CD4-positive, CD25-positive, alpha-beta regulatory T cell (primary cell): ENCODE measurements around the gene SLIT2. TPM values are rescaled to one million over a fixed set of nuclear protein-coding genes. Genes with fewer than 3 reads are reported as not detected.

Experiments
- ATAC-seq, 2 donors: fragments of 150-1000 bp; cut with Tn5 transposase; one replicate each; pipeline ENCODE4 v1.10.0; 2021; ENCODE audit warnings: low read depth in 2 of 2, moderate number of reproducible peaks in 2 of 2, moderate library complexity in 1 of 2
- DNase-seq, 3 donors: peaks; one replicate each; pipeline versions ENCODE4 v3.0.0 to v3.0.0-alpha.2; 2012 to 2022; ENCODE audit warnings: mixed read lengths in 1 of 3
- H3K27ac ChIP-seq: one replicate; pipeline ENCODE4 v1.7.0; 2013; ENCODE audit warnings: mild to moderate bottlenecking, low read length; ENCODE audit not compliant: insufficient read depth, poor library complexity, severe bottlenecking
- H3K27me3 ChIP-seq: one replicate; pipeline ENCODE4 v1.7.0; 2013; ENCODE audit warnings: low read length; ENCODE audit not compliant: control insufficient read depth, insufficient read depth
- H3K36me3 ChIP-seq: one replicate; pipeline ENCODE4 v1.7.0; 2013; ENCODE audit warnings: mild to moderate bottlenecking, low read length, moderate library complexity; ENCODE audit not compliant: control insufficient read depth, insufficient read depth
- H3K4me1 ChIP-seq: 2 replicates; pipeline ENCODE4 v1.7.0; 2013; ENCODE audit warnings: mild to moderate bottlenecking, low read length; ENCODE audit not compliant: insufficient read depth, control insufficient read depth, poor library complexity, severe bottlenecking
- H3K4me3 ChIP-seq: one replicate; pipeline ENCODE4 v1.7.0; 2013; ENCODE audit warnings: low read depth, mild to moderate bottlenecking, low read length, moderate library complexity
- H3K9me3 ChIP-seq, 2 experiments: 1 replicate in 1 of 2; 2 replicates in 1 of 2; pipeline ENCODE4 v1.7.0; 2013; ENCODE audit warnings: low read length in 2 of 2, mild to moderate bottlenecking in 1 of 2, moderate library complexity in 1 of 2; ENCODE audit not compliant: control insufficient read depth in 2 of 2
- H3K27ac Mint-ChIP-seq, 3 donors: one replicate each; pipeline ENCODE4 v1.8.0; 2020 to 2022; ENCODE audit warnings: mild to moderate bottlenecking in 3 of 3, mixed read lengths in 3 of 3, moderate library complexity in 2 of 3
- H3K27me3 Mint-ChIP-seq: one replicate; pipeline ENCODE4 v1.8.0; 2022; ENCODE audit warnings: mild to moderate bottlenecking, mixed read lengths
- H3K36me3 Mint-ChIP-seq: one replicate; pipeline ENCODE4 v1.8.0; 2020; ENCODE audit warnings: mixed read lengths
- H3K4me1 Mint-ChIP-seq, 4 donors: one replicate each; pipeline ENCODE4 v1.8.0; 2020 to 2022; ENCODE audit warnings: mixed read lengths in 4 of 4, mild to moderate bottlenecking in 1 of 4
- H3K4me3 Mint-ChIP-seq, 4 donors: one replicate each; pipeline ENCODE4 v1.8.0; 2020 to 2022; ENCODE audit warnings: mild to moderate bottlenecking in 4 of 4, mixed read lengths in 4 of 4, moderate library complexity in 3 of 4
- H3K9me3 Mint-ChIP-seq, 7 donors: one replicate each; pipeline ENCODE4 v1.8.0; 2020 to 2022; ENCODE audit warnings: mixed read lengths in 7 of 7, mild to moderate bottlenecking in 3 of 7, moderate library complexity in 2 of 7
- polyA plus RNA-seq, 4 donors: library from polyadenylated mRNA; unstranded; fragments of 300-500 nt; fragmentation: Illumina TruSeq; gene quantifications; one replicate each; pipeline ENCODE4 v1.2.3, GENCODE V29; 2021
- total RNA-seq: library from RNA; stranded (reverse); gene quantifications from one replicate; pipeline ENCODE4 v1.2.3, GENCODE V29; 2022

The SLIT2 gene
- total and polyA plus RNA-seq, 5 donors from 2014 or later = not detected

GRCh38 chr4:20292739-20293138 is 41.0 kb downstream of the SLIT2 start:
- Mint-ChIP-seq H3K36me3 (no peaks in the 10 kb centered on the region), H3K9me3 (peaks cover 0 to 23% (median 2%) of the 10 kb centered on the region in 7 donors), H3K4me1 (no peaks in the 10 kb centered on the region), H3K4me3 (no peak overlapping the region), H3K27me3 (no peaks in the 10 kb centered on the region), H3K27ac (no peak overlapping the region)
- no peaks in the 10 kb centered on the region for H3K36me3 ChIP-seq
- H3K4me3 ChIP-seq = no peak overlapping the region
- no peaks in the 10 kb centered on the region for H3K9me3 ChIP-seq
- no peak overlapping the region for H3K27ac ChIP-seq
- H3K27me3 ChIP-seq = no peaks in the 10 kb centered on the region
- H3K4me1 ChIP-seq = no peaks in the 10 kb centered on the region
- ATAC-seq = no peak
- DNase-seq = no peak

GRCh38 chr4:20297261-20297660 is 45.6 kb downstream of the SLIT2 start:
- no peak for ATAC-seq
- no peak overlapping the region for H3K4me3 ChIP-seq
- no peaks in the 10 kb centered on the region for H3K36me3 ChIP-seq
- Mint-ChIP-seq H3K36me3 (no peaks in the 10 kb centered on the region), H3K4me3 (no peak overlapping the region), H3K27ac (no peak overlapping the region), H3K27me3 (no peaks in the 10 kb centered on the region), H3K9me3 (peaks cover 0 to 22% (median 3%) of the 10 kb centered on the region in 7 donors), H3K4me1 (no peaks in the 10 kb centered on the region)
- H3K9me3 ChIP-seq = no peaks in the 10 kb centered on the region
- H3K4me1 ChIP-seq = no peaks in the 10 kb centered on the region
- DNase-seq = no peak
- no peaks in the 10 kb centered on the region for H3K27me3 ChIP-seq
- H3K27ac ChIP-seq = no peak overlapping the region

- Histone ChIP-seq H3K9me3 (no peaks in the 10 kb centered on the region), H3K27me3 (no peaks in the 10 kb centered on the region), H3K4me3 (no peak overlapping the region), H3K4me1 (no peaks in the 10 kb centered on the region), H3K27ac (no peak overlapping the region), H3K36me3 (no peaks in the 10 kb centered on the region)
- Mint-ChIP-seq H3K4me3 (no peak overlapping the region), H3K36me3 (no peaks in the 10 kb centered on the region), H3K9me3 (peaks cover 0 to 22% (median 4%) of the 10 kb centered on the region in 7 donors), H3K27me3 (no peaks in the 10 kb centered on the region), H3K27ac (no peak overlapping the region), H3K4me1 (no peaks in the 10 kb centered on the region)
- no peak for ATAC-seq
- no peak for DNase-seq
Measured at GRCh38 chr4:20297783-20298182, 46.1 kb downstream of the SLIT2 start.

GRCh38 chr4:20298455-20298854 is 46.8 kb downstream of the SLIT2 start:
- Mint-ChIP-seq H3K4me1 (no peaks in the 10 kb centered on the region), H3K27me3 (no peaks in the 10 kb centered on the region), H3K9me3 (peaks cover 0 to 17% (median 1%) of the 10 kb centered on the region in 7 donors), H3K27ac (no peak overlapping the region), H3K36me3 (no peaks in the 10 kb centered on the region), H3K4me3 (no peak overlapping the region)
- Histone ChIP-seq H3K27me3 (no peaks in the 10 kb centered on the region), H3K27ac (no peak overlapping the region), H3K9me3 (no peaks in the 10 kb centered on the region), H3K4me3 (no peak overlapping the region), H3K36me3 (no peaks in the 10 kb centered on the region), H3K4me1 (no peaks in the 10 kb centered on the region)
- DNase-seq = no peak
- no peak for ATAC-seq

GRCh38 chr4:20298986-20299385 is 47.3 kb downstream of the SLIT2 start:
- no peak overlapping the region for H3K4me3 Mint-ChIP-seq
- peaks cover 0 to 18% (median 2%) of the 10 kb centered on the region in 7 donors for H3K9me3 Mint-ChIP-seq
- H3K9me3 ChIP-seq = no peaks in the 10 kb centered on the region
- DNase-seq (no peak), ATAC-seq (no peak)
- H3K4me1 Mint-ChIP-seq = no peaks in the 10 kb centered on the region
- no peak overlapping the region for H3K4me3 ChIP-seq
- no peaks in the 10 kb centered on the region for H3K36me3 Mint-ChIP-seq
- H3K36me3 ChIP-seq = no peaks in the 10 kb centered on the region
- H3K27ac ChIP-seq = no peak overlapping the region
- H3K4me1 ChIP-seq = no peaks in the 10 kb centered on the region
- no peak overlapping the region for H3K27ac Mint-ChIP-seq
- no peaks in the 10 kb centered on the region for H3K27me3 ChIP-seq
- no peaks in the 10 kb centered on the region for H3K27me3 Mint-ChIP-seq

- Mint-ChIP-seq H3K9me3 (peaks cover 0 to 18% (median 4%) of the 10 kb centered on the region in 7 donors), H3K27ac (no peak overlapping the region), H3K27me3 (no peaks in the 10 kb centered on the region), H3K36me3 (no peaks in the 10 kb centered on the region), H3K4me3 (no peak overlapping the region), H3K4me1 (no peaks in the 10 kb centered on the region)
- DNase-seq (no peak), ATAC-seq (no peak)
- no peak overlapping the region for H3K4me3 ChIP-seq
- no peaks in the 10 kb centered on the region for H3K27me3 ChIP-seq
- H3K9me3 ChIP-seq = no peaks in the 10 kb centered on the region
- H3K4me1 ChIP-seq = no peaks in the 10 kb centered on the region
- no peaks in the 10 kb centered on the region for H3K36me3 ChIP-seq
- no peak overlapping the region for H3K27ac ChIP-seq
Measured at GRCh38 chr4:20299515-20299914, 47.8 kb downstream of the SLIT2 start.

GRCh38 chr4:20301161-20301560 is 49.5 kb downstream of the SLIT2 start:
- no peaks in the 10 kb centered on the region for H3K36me3 Mint-ChIP-seq

More at GRCh38 chr4:20301161-20301560, 49.5 kb downstream of the SLIT2 start:
- no peaks in the 10 kb centered on the region for H3K4me1 ChIP-seq
- ATAC-seq = no peak
- H3K9me3 ChIP-seq = no peaks in the 10 kb centered on the region
- no peak overlapping the region for H3K4me3 ChIP-seq
- no peaks in the 10 kb centered on the region for H3K27me3 ChIP-seq
- Mint-ChIP-seq H3K27ac (no peak overlapping the region), H3K4me3 (no peak overlapping the region), H3K27me3 (no peaks in the 10 kb centered on the region), H3K4me1 (no peaks in the 10 kb centered on the region), H3K9me3 (peaks cover 0 to 18% (median 4%) of the 10 kb centered on the region in 7 donors)
- no peaks in the 10 kb centered on the region for H3K36me3 ChIP-seq
- DNase-seq = no peak
- H3K27ac ChIP-seq = no peak overlapping the region
